AG04450 (cell line): Measurements from ENCODE around the gene TRPM3. TPM values are rescaled to one million over a fixed set of nuclear protein-coding genes. Genes with fewer than 3 reads are reported as not detected.

Experiments used
- CTCF ChIA-PET: fragments of 300-600, 350-600 bp; formaldehyde crosslinking; extraction: SDS; loops from one replicate; lab custom pipeline; 2022; ENCODE audit warnings: antibody characterized with exemption, inconsistent platforms; lab: Charles Lee
- POLR2A ChIA-PET: fragments of 350-600 bp; formaldehyde crosslinking; extraction: SDS; loops from one replicate; lab custom pipeline; 2021; ENCODE audit warnings: antibody characterized with exemption, inconsistent platforms; lab: Yijun Ruan, JAX
- DNase-seq: peaks from one replicate; pipeline ENCODE4 v3.0.0-alpha.2; 2011; ENCODE audit warnings: low read depth, low spot score
- H3K27ac ChIP-seq: one replicate; pipeline ENCODE4 v1.5.1; 2012; ENCODE audit warnings: low read depth, low read length, control low read depth
- H3K27me3 ChIP-seq: one replicate; pipeline ENCODE4 v1.6.0; 2012; ENCODE audit warnings: low read length; ENCODE audit not compliant: control insufficient read depth, insufficient read depth
- H3K4me3 ChIP-seq: 2 replicates; pipeline ENCODE4 v1.5.1; 2011; ENCODE audit warnings: mild to moderate bottlenecking, low read depth, low read length, control low read depth
- H3K9me3 ChIP-seq: 2 replicates; pipeline ENCODE4 v1.5.1; 2012; ENCODE audit warnings: low read length; ENCODE audit not compliant: control insufficient read depth, insufficient read depth
- CTCF ChIP-seq: IDR thresholded peaks from 2 replicates; pipeline ENCODE4 v1.5.1; 2011; ENCODE audit warnings: low read depth, low read length, control low read depth, inconsistent platforms
- polyA plus RNA-seq: library from polyadenylated mRNA; depleted of rRNA; stranded (reverse); fragments of >200 nt; gene quantifications from 2 replicates; pipeline ENCODE4 v1.2.3, GENCODE V29; 2011

Gene TRPM3
- polyA plus RNA-seq, 1 experiment, result 0.01 TPM

DNA sequence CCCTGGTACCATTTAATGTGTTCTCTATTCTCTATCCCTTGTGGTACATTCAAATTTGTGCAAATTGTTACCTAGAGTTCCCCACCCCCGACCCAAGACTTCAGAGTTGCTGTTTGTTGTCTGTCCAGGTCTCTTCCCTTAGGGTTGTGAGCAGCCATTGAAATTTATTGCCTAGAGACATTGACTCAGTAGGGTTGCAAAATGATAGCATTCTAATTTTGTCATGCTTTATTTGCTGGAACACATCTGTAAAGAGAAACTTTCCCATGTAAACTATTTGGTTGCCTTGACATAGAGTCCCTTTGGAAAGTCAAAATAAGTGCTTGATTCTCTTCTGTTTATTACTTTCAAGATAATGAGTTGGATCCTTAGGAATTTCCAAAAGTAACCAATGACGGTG, 615.3 kb downstream of the TRPM3 start:
- ChIA-PET CTCF (interaction anchor here (1.0 kb wide), 1 partner anchor 60 kb away, joined by 3 read pairs; no protein-coding TSS in a partner anchor), POLR2A (no interaction called here)
- no peak for DNase-seq
- Histone ChIP-seq H3K27me3 (no peaks in the 10 kb centered on the region), H3K4me3 (no peak overlapping the region), H3K9me3 (no peaks in the 10 kb centered on the region), H3K27ac (no peak overlapping the region)
- TF ChIP-seq CTCF, result no peak

DNA sequence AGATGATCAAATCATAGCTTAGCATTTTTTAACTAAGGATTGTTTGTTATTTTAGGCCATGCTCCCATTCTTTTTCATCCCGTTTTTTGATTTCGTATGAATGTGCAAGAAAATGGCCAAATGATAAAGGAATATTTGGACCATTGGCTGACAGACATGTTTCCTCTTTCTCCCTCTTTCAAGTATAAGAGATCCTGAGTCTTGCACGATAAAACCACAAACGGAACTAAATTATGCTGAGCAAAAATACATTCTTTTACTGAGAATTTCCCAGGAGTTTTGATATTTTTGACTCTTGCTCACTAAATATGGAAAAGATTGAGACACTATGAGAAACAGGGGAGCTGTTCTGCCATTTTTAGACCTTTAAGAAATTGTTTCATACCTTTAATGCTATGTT, 616.6 kb downstream of the TRPM3 start:
- Histone ChIP-seq H3K27ac (no peak overlapping the region), H3K4me3 (no peak overlapping the region), H3K9me3 (no peaks in the 10 kb centered on the region), H3K27me3 (no peaks in the 10 kb centered on the region)
- CTCF ChIA-PET, result interaction anchor here (1.1 to 1.5 kb wide), 2 partner anchors 10 to 20 kb away, joined by 3 to 6 read pairs; no protein-coding TSS in a partner anchor
- TF ChIP-seq CTCF, result no peak
- no peak for DNase-seq
- POLR2A ChIA-PET, result no interaction called here

GRCh38 chr9:70502690-70503089, 618.7 kb downstream of the TRPM3 start:
- no peaks in the 10 kb centered on the region for H3K9me3 ChIP-seq
- no peak overlapping the region for H3K4me3 ChIP-seq
- TF ChIP-seq CTCF, result no peak
- no peak for DNase-seq
- ChIA-PET CTCF (interaction anchor here (0.6 to 0.7 kb wide), 2 partner anchors 19 to 216 kb away, joined by 3 to 4 read pairs; no protein-coding TSS in a partner anchor), POLR2A (no interaction called here)
- H3K27me3 ChIP-seq, result no peaks in the 10 kb centered on the region
- no peak overlapping the region for H3K27ac ChIP-seq

- no peak for TF ChIP-seq CTCF
- Histone ChIP-seq H3K4me3 (no peak overlapping the region), H3K27me3 (no peaks in the 10 kb centered on the region), H3K27ac (no peak overlapping the region), H3K9me3 (no peaks in the 10 kb centered on the region)
- ChIA-PET CTCF (interaction anchor here (0.6 to 1.0 kb wide), 2 partner anchors 9 to 101 kb away, joined by 3 read pairs; no protein-coding TSS in a partner anchor), POLR2A (no interaction called here)
- DNase-seq, result no peak
Observed at GRCh38 chr9:70500793-70501192, 620.6 kb downstream of the TRPM3 start.

GRCh38 chr9:70499621-70500020, 621.8 kb downstream of the TRPM3 start:
- no peak overlapping the region for H3K4me3 ChIP-seq
- CTCF ChIA-PET, result interaction anchor here (0.7 to 1.2 kb wide), 4 partner anchors 15 to 111 kb away, joined by 3 to 4 read pairs (median 4); no protein-coding TSS in a partner anchor
- POLR2A ChIA-PET, result no interaction called here
- no peaks in the 10 kb centered on the region for H3K27me3 ChIP-seq
- no peak for DNase-seq
- no peak for TF ChIP-seq CTCF
- no peak overlapping the region for H3K27ac ChIP-seq
- no peaks in the 10 kb centered on the region for H3K9me3 ChIP-seq
